GM20000 (cell line): ENCODE results near the gene ZNF487.
"Not testable (repeated sequence)": the region's sequence is repeated elsewhere in the genome, so short reads cannot be mapped to it uniquely, and the experiment has no call there.

Source experiments
- DNase-seq: peaks from one replicate; pipeline ENCODE4 v3.0.0; 2012; ENCODE audit warnings: low spot score
- TF ChIP-seq, protein P1 (sequence below): IDR thresholded peaks from 2 replicates; pipeline ENCODE4 v1.5.1; 2012; ENCODE audit warnings: mild to moderate bottlenecking, control low read depth; ENCODE audit errors: extremely low read depth, missing control alignments

ZNF487 gene

DNA sequence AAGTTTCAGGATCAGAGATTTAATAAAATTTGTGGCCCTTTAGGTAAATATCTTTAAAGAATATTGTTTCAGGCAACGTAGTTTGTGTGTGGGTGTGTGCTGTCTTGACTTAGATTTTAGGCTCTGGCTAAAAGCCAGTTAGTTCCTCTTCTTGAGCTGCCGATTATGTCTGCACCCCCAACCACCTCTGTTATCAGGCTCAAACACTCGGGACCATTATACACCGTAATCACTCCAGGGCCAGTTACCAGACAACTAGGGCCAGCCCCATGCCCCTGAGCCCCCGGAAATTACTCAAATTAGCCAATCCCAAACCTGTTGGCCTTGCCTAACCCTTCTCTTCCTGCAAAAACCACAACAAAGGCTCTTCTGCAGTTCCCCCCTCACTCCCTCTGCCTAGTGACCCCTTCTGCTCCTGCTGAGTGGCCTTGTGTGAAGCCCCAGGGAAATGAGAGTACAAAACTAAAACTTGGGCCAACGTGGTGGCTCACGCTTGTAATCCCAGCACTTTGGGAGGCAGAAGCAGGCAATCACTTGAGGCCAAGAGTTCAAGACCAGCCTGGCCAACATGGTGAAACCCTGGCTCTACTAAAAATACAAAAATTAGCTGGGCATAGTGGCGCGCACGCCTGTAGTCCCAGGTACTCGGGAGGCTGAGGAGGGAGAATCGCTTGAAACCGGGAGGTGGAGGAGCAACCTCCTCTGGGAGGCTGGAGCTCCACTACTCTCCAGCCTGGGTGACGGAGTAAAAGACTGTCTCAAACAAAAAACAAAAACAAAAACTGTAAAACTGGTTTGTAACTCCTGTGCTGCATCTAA, 18.8 kb upstream of the ZNF487 start:
- peak; percentile 77 for DNase-seq
- TF ChIP-seq, protein P1, sequence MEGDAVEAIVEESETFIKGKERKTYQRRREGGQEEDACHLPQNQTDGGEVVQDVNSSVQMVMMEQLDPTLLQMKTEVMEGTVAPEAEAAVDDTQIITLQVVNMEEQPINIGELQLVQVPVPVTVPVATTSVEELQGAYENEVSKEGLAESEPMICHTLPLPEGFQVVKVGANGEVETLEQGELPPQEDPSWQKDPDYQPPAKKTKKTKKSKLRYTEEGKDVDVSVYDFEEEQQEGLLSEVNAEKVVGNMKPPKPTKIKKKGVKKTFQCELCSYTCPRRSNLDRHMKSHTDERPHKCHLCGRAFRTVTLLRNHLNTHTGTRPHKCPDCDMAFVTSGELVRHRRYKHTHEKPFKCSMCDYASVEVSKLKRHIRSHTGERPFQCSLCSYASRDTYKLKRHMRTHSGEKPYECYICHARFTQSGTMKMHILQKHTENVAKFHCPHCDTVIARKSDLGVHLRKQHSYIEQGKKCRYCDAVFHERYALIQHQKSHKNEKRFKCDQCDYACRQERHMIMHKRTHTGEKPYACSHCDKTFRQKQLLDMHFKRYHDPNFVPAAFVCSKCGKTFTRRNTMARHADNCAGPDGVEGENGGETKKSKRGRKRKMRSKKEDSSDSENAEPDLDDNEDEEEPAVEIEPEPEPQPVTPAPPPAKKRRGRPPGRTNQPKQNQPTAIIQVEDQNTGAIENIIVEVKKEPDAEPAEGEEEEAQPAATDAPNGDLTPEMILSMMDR: no peak

DNA sequence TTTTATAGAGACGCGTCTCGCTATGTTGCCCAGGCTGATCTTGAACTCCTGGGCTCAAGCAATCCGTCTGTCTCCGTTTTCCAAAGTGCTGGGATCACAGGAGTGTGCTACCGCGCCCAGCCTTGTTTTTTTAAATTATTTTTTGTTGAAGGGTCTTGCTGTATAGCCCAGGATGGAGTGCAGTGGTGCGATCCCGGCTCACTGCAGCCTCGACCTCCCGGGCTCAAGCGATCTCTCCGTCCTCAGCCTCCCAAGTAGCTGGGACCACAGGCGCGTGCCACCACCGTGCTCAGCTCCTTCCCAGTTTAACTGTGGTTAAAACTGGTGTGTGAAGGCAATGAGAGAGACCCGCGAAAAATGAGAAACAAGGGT, 16.9 kb upstream of the ZNF487 start:
- DNase-seq: no peak
- TF ChIP-seq, protein P1: no peak

DNA sequence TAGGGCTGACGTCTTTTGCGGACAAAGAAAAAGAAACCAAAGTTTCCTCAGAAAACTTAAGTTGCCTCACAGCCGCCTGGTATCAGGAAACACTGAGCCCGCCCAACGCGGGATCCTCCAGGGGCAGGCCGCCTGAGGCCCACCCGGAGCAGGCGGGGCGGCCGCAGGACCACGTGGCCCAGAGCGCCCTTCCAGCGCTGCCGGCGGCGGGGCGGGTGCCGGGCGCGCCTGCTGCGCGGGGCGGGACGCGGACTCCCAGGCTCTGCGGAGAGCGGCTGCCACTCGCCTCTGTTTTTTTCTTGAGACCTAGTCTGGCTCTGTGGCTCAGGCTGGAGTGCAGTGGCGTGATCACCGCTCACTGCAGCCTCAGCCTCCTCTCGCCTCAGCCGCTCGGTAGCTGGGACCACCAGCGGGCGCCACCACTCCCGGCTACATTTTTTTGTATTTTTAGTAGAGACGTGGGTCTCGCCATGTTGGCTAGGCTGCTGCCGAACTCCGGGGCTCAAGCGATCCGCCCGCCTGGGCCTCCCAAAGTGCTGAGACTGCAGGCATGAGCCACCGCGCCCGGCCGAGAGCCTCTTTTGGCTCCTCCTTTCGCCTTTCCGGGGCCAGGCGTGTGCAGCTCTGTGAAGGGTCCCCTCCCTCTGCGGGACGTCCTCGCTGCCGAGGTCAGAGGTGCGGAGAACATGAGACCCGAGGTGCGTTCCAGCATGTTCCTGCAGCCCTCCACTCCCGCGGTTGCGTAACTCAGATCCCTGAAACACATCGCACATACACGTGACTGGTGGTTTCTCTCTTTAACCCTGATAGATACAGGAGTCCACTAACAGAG, 16.3 kb upstream of the ZNF487 start:
- TF ChIP-seq, protein P1: peak; percentile 10
- peak; percentile 84 for DNase-seq

DNA sequence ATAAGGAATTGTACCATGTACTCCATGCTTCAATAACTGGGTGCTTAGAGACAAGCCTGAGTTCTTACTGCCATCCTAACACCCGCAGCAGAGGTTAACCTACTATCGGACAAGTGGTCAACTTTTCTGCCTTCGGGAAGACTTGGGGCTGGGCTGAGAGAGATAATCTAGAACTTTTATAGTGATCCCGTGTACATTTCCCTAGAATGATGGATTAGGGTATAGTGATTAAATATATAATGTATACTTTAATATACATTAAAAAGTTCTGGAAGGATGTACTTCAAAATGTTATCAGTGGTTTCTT, 15.8 kb upstream of the ZNF487 start:
- TF ChIP-seq, protein P1: no peak

DNA sequence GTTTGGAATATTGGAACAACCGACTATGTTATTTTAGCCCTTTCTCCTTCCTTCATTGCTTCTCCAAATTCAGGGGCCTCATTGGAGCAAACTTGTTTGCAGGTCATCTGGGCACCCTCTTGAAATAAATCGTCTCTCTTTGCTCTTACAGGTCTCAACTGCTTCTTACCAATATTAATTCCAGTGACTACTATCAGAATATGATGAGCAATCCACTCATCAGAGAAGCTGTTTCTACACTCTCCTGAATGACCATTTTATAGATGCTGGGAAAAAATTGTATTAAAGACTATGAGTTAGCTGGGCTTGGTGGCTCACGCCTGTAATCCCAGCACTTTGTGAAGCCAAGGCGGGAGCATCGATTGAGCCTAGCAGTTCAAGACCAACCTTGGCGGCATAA, 15.4 kb upstream of the ZNF487 start:
- no peak for DNase-seq
- TF ChIP-seq, protein P1: no peak

More for the DNA sequence above, 15.8 kb upstream of the ZNF487 start:
- DNase-seq: no peak

DNA sequence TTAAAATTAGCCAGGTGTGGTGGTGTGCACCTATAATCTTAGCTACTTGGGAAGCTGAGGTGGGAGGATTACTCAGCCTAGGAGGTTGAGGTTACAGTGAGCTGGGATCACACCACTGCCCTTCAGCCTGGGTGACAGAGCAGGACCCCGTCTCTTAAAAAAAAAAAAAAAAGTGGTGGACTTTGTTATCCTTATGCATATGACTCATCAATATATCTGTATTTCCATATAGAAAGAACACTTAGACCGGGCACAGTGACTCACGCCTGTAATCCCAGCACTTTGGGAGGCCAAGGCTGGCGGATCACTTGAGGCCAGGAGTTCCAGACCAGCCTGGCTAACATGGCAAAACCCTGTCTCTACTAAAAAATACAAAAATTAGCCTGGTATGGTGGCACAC, 15.0 kb upstream of the ZNF487 start:
- not testable (repeated sequence) for DNase-seq

DNA sequence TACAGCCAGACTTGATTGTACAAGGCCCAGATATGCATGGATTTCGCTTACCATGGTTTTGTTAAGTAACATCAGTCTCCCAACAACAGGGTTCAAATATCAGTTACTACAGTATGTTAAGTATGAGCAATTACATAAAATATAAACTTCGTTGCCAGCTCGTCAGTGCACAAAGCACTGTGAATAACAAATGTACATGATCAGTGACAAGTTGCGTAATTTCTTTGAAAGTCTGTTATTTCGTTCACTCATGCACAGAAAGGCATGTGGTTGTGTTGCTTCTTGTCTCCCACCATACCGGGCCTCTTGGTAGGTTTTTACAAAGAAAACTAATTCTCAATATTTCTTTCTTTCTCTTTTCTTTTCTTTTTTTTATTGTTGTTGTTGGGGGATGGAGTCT, 12.5 kb upstream of the ZNF487 start:
- TF ChIP-seq, protein P1: no peak
- DNase-seq: no peak

DNA sequence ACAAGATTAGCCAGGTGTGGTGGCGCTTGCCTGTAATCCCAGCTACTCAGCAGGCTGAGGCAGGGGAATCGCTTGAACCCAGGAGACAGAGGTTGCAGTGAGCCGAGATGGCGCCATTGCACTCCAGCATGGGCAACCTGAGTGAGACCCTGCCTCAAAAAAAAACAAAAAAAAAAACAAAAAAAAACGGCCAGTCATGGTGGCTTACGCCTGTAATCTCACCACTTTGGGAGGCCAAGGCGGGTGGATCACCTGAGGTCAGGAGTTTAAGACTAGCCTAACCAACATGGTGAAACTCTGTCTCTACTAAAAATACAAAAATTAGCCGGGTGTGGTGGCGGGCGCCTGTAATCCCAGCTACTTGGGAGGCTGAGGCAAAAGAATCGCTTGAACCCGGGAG, 10.4 kb upstream of the ZNF487 start:
- not testable (repeated sequence) for DNase-seq
